CD4-positive, alpha-beta T cell treated with Interleukin-2 at 100 ng/mL for 4 hours (primary cell): Measurements from ENCODE around the gene KRTAP10-9.
"Not testable (repeated sequence)": the region's sequence is repeated elsewhere in the genome, so short reads cannot be mapped to it uniquely, and the experiment has no call there.

Source experiments
- DNase-seq: peaks from one replicate; pipeline ENCODE4 v3.0.0-alpha.2; 2020; ENCODE audit warnings: low spot score

Gene KRTAP10-9, protein sequence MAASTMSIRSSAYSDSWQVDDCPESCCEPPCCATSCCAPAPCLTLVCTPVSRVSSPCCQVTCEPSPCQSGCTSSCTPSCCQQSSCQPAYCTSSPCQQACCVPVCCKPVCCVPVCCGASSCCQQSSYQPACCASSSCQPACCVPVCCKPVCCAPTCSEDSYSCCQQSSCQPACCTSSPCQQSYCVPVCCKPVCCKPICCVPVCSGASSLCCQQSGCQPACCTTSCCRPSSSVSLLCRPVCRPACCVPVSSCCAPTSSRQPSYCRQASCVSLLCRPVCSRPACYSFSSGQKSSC

GRCh38 chr21:44626673-44627143, at the start of gene KRTAP10-9:
Gene KRTAP10-9 (plus strand): TSS chr21:44627093. CDS start chr21:44627172, 79 bp downstream.
- no peak for DNase-seq

- no peak for DNase-seq
These were observed 48.4 kb upstream of the KRTAP10-9 start for GRCh38 chr21:44578371-44579055.

DNA sequence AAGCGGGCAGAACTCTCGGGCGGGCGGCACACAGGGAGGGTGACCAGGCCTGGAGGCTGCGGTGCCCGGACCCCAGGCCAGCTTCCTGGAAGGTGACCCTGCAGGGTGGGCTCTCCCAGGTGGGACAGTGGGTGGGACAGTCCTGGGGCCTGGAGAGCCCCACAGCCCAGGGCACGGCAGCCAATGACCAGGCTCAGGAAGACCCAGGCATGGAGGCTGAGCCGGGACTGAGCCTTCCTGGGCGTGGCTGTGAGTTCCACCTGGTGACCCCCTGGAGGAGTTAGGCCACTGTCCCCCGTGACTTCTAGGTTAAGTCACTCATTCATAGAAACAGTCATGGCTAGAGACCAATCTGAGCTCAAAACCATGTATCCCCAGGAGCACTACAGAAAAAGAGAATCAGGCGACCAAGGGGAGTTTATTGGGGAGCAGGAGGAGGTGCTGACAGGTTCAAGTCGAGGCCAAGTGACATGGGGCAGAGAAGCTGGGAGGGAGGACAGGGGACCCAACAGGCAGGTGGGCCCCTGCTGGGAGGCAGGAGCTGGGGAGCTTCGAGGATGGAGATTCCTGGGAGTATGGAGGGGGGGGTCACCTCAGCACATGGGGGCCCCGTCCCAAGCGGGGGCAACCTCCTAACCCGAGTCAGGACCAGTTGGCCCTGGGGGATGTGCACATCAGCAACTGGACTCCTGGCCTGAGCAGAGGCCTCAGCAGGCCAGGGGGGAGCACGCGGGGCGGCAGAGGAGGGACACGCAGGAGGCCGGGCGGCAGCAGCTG, 47.6 kb upstream of the KRTAP10-9 start:
- no peak for DNase-seq

DNA sequence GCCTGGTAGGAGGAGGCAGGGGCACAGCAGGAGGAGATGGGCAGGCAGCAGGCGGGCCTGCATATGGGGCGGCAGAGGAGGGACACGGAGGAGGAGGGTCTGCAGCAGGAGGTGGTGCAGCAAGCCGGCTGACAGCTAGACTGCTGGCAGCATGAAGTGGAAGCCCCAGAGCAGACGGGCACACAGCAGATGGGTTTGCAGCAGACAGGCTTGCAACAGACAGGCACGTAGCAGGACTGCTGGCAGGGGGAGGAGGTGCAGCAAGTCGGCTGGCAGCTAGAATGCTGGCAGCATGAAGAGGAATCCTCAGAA, 47.1 kb upstream of the KRTAP10-9 start:
- DNase-seq = no peak

DNA sequence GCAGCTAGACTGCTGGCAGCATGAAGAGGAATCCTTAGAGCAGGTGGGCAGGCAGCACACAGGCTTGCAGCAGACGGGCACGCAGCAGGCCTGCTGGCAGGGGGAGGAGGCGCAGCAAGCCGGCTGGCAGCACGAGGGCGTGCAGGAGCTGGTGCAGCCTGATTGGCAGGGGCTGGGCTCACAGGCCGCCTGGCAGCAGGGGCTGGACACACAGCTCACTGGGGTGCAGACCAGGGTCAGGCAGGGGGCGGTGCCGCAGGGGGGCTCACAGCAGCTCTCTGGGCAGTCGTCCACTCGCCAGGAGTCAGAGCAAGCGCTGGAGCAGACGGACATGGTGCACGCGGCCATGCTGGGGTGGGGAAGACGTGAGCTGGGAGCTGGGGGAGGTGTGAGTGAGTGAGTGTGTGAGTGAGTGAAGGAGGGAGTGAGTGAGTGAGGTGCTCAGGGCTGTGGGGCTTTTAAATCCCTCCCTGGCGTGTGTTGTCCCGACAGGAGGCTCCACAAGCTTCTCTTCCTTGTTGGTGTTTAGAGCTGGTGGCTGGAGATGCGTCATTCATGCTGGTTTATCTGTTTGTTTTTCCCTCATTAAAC, 46.6 kb upstream of the KRTAP10-9 start, which contains the start of gene KRTAP10-5:
TSS of gene KRTAP10-5 (minus strand) at position 374 of the 591 bp plus-strand sequence. CDS start at position 348, 26 bp downstream.
- not testable (repeated sequence) for DNase-seq

DNA sequence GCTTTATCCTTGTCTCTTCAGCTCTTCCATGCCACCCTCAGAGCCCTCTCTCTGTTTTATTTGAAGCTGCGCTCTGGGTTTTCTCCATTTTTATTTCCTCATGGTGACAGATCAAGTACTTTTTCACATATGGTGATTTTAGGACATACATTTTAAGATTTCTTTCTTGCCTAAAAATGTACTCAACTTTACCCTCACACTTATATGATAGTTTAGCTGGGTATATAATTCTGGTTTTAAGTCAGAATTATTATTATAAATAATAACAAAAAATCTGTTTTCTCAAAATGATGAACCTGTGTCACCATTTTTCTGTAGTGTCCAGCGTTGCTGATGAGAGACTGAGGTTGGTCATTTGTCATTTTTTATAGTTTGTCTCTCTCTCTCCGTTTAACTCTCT, 45.7 kb upstream of the KRTAP10-9 start:
- DNase-seq = no peak

DNA sequence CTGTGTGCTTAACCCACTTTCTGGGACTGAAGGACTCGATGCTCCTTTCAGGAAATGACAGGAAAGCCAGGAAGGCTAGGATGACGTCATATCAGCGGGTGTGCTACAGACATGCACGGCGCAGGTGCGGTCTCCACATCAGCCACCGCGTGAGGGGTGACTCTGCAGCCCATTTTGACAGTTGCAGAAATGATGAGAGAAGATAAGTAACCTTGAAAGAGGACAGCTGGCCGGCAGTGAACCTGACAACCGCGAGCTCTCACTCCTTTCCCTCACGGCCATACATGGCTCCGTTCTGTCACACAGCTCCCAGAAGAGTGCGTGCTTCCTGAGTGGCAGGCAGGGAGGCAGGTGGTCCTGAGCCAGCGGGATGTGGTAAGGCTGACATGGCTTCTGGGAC, 44.8 kb upstream of the KRTAP10-9 start:
- DNase-seq = no peak

DNA sequence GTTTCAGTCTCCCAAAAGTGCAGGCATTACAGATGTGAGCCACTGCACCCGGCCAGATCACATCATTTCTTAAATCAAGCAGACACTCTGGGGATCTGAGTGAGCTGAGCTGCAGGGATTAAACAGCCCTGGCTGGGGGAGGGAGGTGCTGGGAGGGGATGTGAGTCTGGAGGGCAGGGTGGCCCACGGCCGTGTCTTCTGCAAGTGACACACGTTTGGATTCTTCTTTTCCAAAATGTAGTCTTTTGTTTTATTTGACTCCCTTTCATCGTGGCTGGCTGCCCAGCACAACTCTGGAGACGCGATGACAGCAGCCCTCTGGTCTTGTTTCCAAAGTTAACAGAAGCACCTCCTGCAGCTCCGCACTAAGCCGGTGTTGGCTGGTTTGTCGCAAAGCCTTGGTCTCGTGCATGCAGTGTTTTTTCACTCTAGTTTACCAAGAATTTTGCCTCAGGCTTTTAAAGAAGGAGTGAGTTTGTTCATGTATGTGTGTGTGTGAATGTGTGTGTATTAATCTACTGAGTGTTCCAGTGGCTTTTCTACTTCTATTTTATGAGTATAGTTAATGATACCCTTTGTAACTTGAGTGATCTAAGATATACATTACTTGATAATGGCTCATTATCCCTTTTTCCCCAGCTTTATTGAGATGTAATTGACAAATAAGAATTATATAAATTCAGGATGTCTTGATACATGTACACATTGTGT, 43.6 kb upstream of the KRTAP10-9 start:
- DNase-seq = no peak

DNA sequence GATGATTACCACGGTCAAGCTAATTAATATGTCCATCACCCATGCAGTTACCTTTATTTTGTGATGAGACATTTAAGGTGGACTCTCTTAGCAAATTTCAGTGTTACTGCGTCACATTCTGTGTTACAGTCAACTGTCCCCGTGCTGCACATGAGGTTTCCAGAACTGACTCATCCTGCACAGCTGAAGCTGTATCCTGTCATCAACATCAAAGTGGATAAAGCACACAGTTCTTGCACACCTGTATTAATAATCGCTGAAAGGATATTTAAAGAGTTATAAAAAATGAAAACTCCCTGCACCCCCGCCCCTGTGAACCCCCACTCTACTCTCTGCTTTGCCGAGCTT, 43.1 kb upstream of the KRTAP10-9 start:
- DNase-seq = peak; percentile 42

GRCh38 chr21:44585892-44586291, 41.0 kb upstream of the KRTAP10-9 start:
- DNase-seq = no peak

DNA sequence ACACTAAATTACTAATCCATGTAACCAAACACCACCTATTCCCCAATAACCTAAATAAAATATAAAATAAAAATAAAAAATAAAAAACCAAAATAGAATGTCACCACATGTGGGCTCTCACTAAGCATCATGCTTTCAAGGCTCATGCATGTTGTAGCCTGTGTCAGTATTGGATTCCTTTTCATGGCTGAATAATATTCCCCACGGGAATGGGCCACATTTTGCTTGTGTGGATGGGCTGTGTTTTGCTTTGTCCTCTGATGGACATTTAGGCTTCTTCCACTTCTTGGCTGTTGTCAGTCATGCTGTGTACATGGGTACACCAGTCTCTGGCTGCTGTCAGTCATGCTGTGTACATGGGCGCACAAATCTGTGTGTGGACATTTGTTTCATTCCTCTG, 37.8 kb upstream of the KRTAP10-9 start:
- no peak for DNase-seq

- no peak for DNase-seq
These were observed 37.1 kb upstream of the KRTAP10-9 start for GRCh38 chr21:44589586-44590305.

- no peak for DNase-seq
These were observed 36.6 kb upstream of the KRTAP10-9 start for GRCh38 chr21:44590311-44590721.

- not testable (repeated sequence) for DNase-seq
These were observed 35.7 kb upstream of the KRTAP10-9 start for GRCh38 chr21:44590897-44591800.

DNA sequence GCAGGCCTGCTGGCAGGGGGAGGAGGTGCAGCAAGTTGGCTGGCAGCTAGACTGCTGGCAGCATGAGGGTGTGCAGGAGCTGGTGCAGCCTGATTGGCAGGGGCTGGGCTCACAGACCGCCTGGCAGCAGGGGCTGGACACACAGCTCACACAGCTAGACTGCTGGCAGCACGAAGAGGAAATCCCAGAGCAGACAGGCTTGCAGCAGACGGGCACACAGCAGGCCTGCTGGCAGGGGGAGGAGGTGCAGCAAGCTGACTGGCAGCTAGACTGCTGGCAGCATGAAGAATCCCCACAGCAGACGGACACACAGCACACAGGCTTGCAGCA, 35.1 kb upstream of the KRTAP10-9 start:
- DNase-seq = not testable (repeated sequence)

GRCh38 chr21:44592446-44593311, 34.2 kb upstream of the KRTAP10-9 start, which contains the start of gene KRTAP10-6:
Gene KRTAP10-6 (minus strand): TSS chr21:44592505. CDS start chr21:44592484, 21 bp downstream.
- no peak for DNase-seq

DNA sequence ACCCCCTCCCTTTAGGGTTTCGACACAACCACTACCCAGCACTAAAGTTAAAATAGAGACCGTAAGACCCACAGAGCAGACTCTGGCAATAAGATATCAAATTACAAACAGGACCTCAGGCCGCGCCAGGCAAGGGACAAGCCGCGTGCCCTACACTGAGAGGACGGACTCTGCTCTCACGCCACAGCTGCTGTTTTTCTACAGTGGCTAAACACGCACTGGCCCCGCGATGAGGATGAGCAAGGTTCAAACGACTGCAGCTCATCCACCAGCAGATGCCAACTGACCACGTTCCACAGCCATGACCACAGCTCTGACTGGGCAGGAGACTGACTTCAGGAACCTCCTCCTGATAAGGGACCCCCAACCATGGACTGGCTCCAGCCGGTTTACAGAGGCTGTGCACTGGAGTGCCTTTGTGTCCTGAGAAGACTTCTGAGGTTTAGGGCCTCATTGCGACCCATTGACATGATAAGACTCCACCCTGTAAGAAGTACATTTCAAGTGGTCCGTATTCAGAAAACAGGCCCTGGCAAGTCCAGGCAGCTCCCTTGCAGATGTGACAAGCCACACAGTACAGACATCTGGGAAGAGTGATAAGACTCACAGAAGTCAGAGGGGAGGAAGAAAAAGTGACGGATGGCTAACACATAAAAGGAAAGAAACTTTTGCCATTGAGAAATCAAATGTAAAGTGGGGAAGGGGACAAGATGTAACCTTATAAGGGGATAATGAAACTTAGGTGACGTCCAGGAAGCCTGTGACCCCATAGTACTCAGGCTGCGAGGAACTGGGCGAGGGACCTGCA, 33.1 kb upstream of the KRTAP10-9 start:
- no peak for DNase-seq

DNA sequence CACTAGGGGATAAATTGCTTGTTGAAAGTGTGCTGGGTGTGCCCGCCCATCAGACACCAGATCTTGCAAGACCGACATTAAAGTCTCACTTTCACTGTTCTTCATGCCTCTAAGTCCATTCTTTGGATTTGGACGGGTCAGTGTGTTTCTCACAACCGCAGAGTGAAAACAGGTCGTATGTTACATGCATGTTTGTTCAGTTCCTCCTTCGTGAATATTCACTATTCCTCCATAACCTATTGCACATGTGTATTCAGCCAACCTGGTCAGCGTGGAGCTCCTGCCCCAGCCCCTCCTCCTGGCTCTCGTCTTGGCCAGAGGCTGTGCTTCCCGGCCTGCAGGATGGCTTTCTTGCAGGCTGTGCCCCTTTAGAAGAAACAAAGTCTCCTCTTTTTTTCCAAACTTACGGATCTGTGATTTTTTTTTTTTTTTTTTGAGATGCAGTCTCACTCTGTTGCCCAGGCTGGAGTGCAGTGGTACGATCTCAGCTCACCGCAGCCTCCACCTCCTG, 32.4 kb upstream of the KRTAP10-9 start:
- DNase-seq = no peak
